HEK293 (cell line): ENCODE results near the gene SLC39A3.

Source experiments
- CTCF ChIA-PET: fragments of 350-600 bp; formaldehyde crosslinking; extraction: SDS; loops from one replicate; lab custom pipeline; 2021; ENCODE audit warnings: antibody characterized with exemption; lab: Yijun Ruan, JAX
- POLR2A ChIA-PET: fragments of 300-600 bp; formaldehyde crosslinking; extraction: SDS; loops from one replicate; lab custom pipeline; 2020; ENCODE audit warnings: antibody characterized with exemption, inconsistent platforms; lab: Yijun Ruan, JAX
- H3K27ac ChIP-seq: fragments of 200-500 bp; sonication (Bioruptor generic); 2 replicates; pipeline ENCODE4 v1.5.1; 2014; ENCODE audit warnings: low read depth, low read length, control low read depth, inconsistent platforms; ENCODE audit errors: extremely low read depth
- H3K36me3 ChIP-seq, 2 experiments: fragments of 200-500 bp in 1 of 2; sonication (Bioruptor generic) in 1 of 2; 1 replicate in 1 of 2; 2 replicates in 1 of 2; pipeline ENCODE4 v1.5.1; 2014 to 2017; ENCODE audit warnings: inconsistent platforms in 2 of 2, low read length in 2 of 2; ENCODE audit not compliant: control insufficient read depth in 2 of 2, insufficient read depth in 1 of 2
- H3K4me1 ChIP-seq: fragments of 200-500 bp; sonication (Bioruptor generic); 2 replicates; pipeline ENCODE4 v1.5.1; 2014; ENCODE audit warnings: mild to moderate bottlenecking, low read length, inconsistent platforms; ENCODE audit not compliant: control insufficient read depth, insufficient read depth
- H3K4me3 ChIP-seq: 2 replicates; pipeline ENCODE4 v1.5.1; 2011; ENCODE audit warnings: low read depth, mild to moderate bottlenecking, control low read depth, low read length, moderate library complexity
- H3K9me3 ChIP-seq: fragments of 200-500 bp; sonication (Bioruptor generic); 2 replicates; pipeline ENCODE4 v1.5.1; 2014; ENCODE audit warnings: low read depth, low read length, inconsistent platforms; ENCODE audit not compliant: control insufficient read depth, insufficient read depth
- GLIS1 ChIP-seq: fragments of 450-650 bp; formaldehyde crosslinking; IDR thresholded peaks from 2 replicates; pipeline ENCODE4 v1.5.1; 2016; ENCODE audit warnings: missing biosample characterization, missing genetic modification characterization
- ZBTB21 ChIP-seq: fragments of 450-650 bp; formaldehyde crosslinking; IDR thresholded peaks from 2 replicates; pipeline ENCODE4 v1.5.1; 2017; ENCODE audit warnings: missing biosample characterization, missing genetic modification characterization
- ZBTB7A ChIP-seq: fragments of 450-650 bp; formaldehyde crosslinking; IDR thresholded peaks from 2 replicates; pipeline ENCODE4 v1.5.1; 2016; ENCODE audit warnings: low read depth, missing biosample characterization, missing genetic modification characterization
- ZFP41 ChIP-seq: fragments of 450-650 bp; formaldehyde crosslinking; IDR thresholded peaks from 2 replicates; pipeline ENCODE4 v1.5.1; 2016; ENCODE audit warnings: missing biosample characterization, missing genetic modification characterization, borderline replicate concordance
- ZIC2 ChIP-seq: fragments of 450-650 bp; formaldehyde crosslinking; IDR thresholded peaks from 2 replicates; pipeline ENCODE4 v1.5.1; 2016; ENCODE audit warnings: missing biosample characterization, missing genetic modification characterization
- ZNF202 ChIP-seq: fragments of 450-650 bp; formaldehyde crosslinking; IDR thresholded peaks from 2 replicates; pipeline ENCODE4 v1.5.1; 2016; ENCODE audit warnings: missing biosample characterization, missing genetic modification characterization, borderline replicate concordance
- ZNF214 ChIP-seq: fragments of 450-650 bp; formaldehyde crosslinking; IDR thresholded peaks from 2 replicates; pipeline ENCODE4 v1.5.1; 2017; ENCODE audit warnings: missing biosample characterization, mild to moderate bottlenecking, missing genetic modification characterization, borderline replicate concordance
- ZNF830 ChIP-seq: fragments of 450-650 bp; IDR thresholded peaks from 2 replicates; pipeline ENCODE4 v1.5.0; 2018; ENCODE audit warnings: missing biosample characterization, missing genetic modification characterization, low read depth, mild to moderate bottlenecking, moderate library complexity
- TF ChIP-seq, protein P1 (sequence below): fragments of 450-650 bp; formaldehyde crosslinking; IDR thresholded peaks from 2 replicates; pipeline ENCODE4 v1.5.1; 2016; ENCODE audit warnings: missing biosample characterization, missing genetic modification characterization
- TF ChIP-seq, protein P2 (sequence below): fragments of 450-650 bp; formaldehyde crosslinking; IDR thresholded peaks from 2 replicates; pipeline ENCODE4 v1.5.1; 2016; ENCODE audit warnings: missing biosample characterization, missing genetic modification characterization
- TF ChIP-seq, protein P3 (sequence below): fragments of 450-650 bp; formaldehyde crosslinking; IDR thresholded peaks from 2 replicates; pipeline ENCODE4 v1.5.1; 2016; ENCODE audit warnings: missing biosample characterization, missing genetic modification characterization

SLC39A3 gene

DNA sequence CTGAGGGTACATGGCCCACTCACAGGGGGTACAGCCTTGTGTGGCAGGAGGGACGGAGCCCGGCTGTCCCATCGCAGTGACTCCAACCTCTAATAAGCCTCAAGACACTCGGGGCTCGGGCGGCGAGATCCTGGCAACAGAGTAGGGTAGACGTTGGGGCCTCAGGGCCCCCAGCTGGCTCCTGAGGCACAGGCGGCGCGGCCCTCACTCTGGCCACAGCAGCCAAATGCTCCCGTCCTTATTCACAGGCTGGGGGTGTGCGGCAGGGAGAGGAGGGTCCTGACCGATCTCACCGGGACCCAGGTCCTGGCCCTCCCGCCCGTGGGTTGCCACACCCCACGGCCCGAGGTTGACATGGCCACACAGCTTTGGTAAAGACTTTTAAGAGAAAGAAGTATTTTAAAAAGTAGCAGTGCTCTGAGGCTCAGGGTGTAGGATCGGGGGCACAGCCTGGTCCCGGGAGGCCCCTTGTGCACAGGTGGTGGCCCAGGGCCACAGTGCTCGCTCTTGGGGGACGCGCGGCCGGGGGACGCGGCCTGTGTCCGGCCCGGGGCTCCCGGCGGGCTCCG is 7.6 kb downstream of the SLC39A3 start (continued):
- no peak for TF ChIP-seq ZBTB7A (tag by site-specific recombination)
- TF ChIP-seq ZFP41 (tag by site-specific recombination): no peak
- TF ChIP-seq ZNF214: no peak

DNA sequence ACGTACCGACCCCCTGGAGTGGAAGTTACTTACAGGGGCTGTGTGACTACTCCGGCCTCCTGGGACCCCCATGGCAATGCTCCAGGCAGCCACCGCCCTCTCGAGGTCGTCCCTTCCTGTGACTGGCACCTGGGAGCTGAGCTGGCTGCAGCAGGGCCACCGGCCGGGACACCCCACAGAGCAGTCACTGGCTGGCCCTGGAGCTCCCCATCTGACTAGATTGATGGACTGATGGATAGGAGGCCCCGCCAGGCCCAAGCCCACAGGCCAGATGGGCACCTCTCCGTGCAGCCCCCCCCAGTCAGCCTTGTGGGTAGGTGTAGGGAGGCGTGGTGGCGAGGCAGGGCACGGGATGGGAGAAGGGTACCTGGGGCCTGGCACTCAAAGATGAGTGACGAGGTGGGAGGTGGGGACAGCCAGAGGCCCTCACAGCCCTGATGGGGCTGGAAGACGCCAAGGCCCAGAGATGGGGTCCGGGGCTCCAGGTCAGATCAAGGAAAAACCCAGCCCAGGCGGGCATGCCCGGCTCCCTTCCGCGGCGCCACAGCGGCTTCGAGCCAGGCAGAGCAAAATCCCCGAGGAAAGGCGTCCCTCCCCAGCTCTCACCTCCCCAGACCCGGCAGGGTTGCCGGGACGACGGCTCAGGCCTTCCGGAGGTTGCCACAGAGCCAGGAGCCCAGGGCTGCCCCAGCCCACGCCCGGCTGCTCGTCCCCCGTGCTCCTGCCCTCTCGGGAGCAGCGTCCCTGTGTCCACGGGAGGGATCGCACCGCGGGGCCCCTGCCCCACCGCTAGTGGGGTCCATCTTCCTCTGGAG is 8.4 kb downstream of the SLC39A3 start:
- Histone ChIP-seq H3K4me3 (no peak overlapping the region), H3K4me1 (no peaks in the 10 kb centered on the region), H3K27ac (no peak overlapping the region)
- no peak for TF ChIP-seq ZNF830 (tag by site-specific recombination)
- TF ChIP-seq, protein P1, sequence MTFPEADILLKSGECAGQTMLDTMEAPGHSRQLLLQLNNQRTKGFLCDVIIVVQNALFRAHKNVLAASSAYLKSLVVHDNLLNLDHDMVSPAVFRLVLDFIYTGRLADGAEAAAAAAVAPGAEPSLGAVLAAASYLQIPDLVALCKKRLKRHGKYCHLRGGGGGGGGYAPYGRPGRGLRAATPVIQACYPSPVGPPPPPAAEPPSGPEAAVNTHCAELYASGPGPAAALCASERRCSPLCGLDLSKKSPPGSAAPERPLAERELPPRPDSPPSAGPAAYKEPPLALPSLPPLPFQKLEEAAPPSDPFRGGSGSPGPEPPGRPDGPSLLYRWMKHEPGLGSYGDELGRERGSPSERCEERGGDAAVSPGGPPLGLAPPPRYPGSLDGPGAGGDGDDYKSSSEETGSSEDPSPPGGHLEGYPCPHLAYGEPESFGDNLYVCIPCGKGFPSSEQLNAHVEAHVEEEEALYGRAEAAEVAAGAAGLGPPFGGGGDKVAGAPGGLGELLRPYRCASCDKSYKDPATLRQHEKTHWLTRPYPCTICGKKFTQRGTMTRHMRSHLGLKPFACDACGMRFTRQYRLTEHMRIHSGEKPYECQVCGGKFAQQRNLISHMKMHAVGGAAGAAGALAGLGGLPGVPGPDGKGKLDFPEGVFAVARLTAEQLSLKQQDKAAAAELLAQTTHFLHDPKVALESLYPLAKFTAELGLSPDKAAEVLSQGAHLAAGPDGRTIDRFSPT (tag by site-specific recombination): peak; percentile 46; the same call in 1 of the 2 replicates
- peak; percentile 58 for TF ChIP-seq ZIC2 (tag by site-specific recombination)
- no peak for TF ChIP-seq ZBTB21 (tag by site-specific recombination)
- TF ChIP-seq GLIS1 (tag by site-specific recombination): 0 out of 2 replicates have a peak, but pooled peaks have one; percentile 4
- TF ChIP-seq, all 188 proteins: peak for 3
- H3K36me3 ChIP-seq: peaks cover 0 to 39% of the 10 kb centered on the region in 2 experiments; a peak in 1 of 3 replicates
- CTCF ChIA-PET: no interaction called here
- H3K9me3 ChIP-seq: no peaks in the 10 kb centered on the region
- POLR2A ChIA-PET: no interaction called here

DNA sequence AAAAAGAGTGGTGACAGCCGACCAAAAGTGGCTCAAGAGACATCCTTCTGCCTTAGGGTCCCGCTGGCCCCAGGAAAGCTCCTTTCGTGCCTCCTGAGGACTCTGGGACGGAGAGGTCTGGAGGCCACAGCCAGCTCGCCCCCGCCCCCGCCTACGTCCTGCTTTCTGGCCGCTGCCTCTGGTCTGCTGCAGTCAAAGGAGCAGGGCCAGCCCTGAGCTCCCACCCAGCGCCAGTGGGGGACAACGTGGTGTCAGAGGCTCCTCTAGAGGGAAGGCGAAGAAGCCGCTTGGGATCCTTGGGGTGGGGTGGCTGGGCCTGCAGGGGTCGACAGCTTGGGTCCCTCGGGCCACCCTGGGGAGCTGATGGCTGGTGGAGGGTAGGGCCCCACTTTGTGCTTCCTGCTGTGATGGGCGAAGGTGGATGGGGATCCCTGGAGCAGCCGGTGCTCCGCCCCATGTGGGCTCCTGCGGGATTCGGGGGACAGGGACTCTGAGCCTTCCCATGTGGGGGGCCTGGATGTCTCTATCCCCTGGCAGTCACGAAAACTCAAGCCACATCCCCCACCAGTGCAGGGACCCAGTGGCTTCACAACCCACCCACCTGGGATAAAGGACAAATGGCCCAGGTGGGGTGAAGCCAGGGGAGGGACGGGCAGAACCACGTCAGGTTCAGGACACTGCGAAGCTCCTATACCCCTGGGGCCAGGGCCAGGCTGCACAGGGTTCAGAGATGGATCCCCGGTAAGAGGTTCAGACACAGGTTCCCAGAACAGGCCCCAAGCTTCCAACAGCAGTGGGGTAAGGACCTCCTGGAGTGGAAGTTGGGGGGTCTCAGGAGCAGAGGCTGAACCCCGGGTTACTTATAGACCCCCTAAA is 9.6 kb downstream of the SLC39A3 start:
- no peak overlapping the region for H3K4me3 ChIP-seq
- ChIA-PET CTCF (no interaction called here), POLR2A (interaction anchor here (0.6 to 1.5 kb wide), 2 partner anchors 10 to 276 kb away, joined by 3 to 5 read pairs; no protein-coding TSS in a partner anchor)
- no peak overlapping the region for H3K27ac ChIP-seq
- peaks cover 0 to 27% of the 10 kb centered on the region in 2 experiments; a peak in 1 of 3 replicates for H3K36me3 ChIP-seq
- H3K4me1 ChIP-seq: no peaks in the 10 kb centered on the region
- TF ChIP-seq GLIS1 (tag by site-specific recombination): peak; percentile 61
- TF ChIP-seq ZNF202 (tag by site-specific recombination): no peak
- no peaks in the 10 kb centered on the region for H3K9me3 ChIP-seq

DNA sequence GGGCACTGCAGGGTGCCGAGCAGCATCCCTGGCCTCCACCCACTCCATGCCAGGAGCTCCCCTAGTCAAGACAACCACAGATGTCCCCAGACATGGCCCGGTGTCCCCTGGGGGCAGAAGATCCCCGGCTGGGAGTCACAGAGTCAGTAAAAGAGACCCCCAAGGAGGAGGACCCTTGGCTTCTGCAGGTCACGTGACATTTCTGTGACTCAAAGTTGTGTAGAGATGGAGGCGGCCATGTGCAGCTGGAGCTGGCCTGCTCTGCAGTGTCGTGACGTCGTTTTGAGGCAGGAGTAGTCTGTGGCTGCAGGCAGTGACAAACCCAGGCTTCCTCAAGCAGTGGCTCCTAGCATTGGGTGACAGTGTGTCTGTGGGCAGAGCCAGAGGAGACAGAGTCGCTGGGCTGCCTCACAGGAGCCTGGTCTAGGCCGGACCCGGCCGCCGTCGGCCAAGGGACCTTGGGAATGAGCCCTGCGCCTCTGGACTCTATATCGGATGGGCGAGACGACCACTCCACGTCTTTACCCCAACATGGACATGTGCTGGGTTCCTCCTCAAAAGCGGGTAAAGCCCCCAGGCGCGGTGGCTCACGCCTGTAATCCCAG is 10.9 kb downstream of the SLC39A3 start:
- H3K4me3 ChIP-seq: no peak overlapping the region
- no peaks in the 10 kb centered on the region for H3K4me1 ChIP-seq
- TF ChIP-seq GLIS1 (tag by site-specific recombination) (0 out of 2 replicates have a peak, but pooled peaks have one; percentile 21), ZIC2 (tag by site-specific recombination) (0 out of 2 replicates have a peak, but pooled peaks have one; percentile 10)
- TF ChIP-seq, protein P2, sequence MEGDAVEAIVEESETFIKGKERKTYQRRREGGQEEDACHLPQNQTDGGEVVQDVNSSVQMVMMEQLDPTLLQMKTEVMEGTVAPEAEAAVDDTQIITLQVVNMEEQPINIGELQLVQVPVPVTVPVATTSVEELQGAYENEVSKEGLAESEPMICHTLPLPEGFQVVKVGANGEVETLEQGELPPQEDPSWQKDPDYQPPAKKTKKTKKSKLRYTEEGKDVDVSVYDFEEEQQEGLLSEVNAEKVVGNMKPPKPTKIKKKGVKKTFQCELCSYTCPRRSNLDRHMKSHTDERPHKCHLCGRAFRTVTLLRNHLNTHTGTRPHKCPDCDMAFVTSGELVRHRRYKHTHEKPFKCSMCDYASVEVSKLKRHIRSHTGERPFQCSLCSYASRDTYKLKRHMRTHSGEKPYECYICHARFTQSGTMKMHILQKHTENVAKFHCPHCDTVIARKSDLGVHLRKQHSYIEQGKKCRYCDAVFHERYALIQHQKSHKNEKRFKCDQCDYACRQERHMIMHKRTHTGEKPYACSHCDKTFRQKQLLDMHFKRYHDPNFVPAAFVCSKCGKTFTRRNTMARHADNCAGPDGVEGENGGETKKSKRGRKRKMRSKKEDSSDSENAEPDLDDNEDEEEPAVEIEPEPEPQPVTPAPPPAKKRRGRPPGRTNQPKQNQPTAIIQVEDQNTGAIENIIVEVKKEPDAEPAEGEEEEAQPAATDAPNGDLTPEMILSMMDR (tag by site-specific recombination): no peak
- TF ChIP-seq, protein P3, sequence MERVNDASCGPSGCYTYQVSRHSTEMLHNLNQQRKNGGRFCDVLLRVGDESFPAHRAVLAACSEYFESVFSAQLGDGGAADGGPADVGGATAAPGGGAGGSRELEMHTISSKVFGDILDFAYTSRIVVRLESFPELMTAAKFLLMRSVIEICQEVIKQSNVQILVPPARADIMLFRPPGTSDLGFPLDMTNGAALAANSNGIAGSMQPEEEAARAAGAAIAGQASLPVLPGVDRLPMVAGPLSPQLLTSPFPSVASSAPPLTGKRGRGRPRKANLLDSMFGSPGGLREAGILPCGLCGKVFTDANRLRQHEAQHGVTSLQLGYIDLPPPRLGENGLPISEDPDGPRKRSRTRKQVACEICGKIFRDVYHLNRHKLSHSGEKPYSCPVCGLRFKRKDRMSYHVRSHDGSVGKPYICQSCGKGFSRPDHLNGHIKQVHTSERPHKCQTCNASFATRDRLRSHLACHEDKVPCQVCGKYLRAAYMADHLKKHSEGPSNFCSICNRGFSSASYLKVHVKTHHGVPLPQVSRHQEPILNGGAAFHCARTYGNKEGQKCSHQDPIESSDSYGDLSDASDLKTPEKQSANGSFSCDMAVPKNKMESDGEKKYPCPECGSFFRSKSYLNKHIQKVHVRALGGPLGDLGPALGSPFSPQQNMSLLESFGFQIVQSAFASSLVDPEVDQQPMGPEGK (tag by site-specific recombination): no peak
- POLR2A ChIA-PET: interaction anchor here (1.5 kb wide), 1 partner anchor 11 kb away, joined by 3 read pairs; no protein-coding TSS in a partner anchor
- CTCF ChIA-PET: interaction anchor here (1.3 to 1.4 kb wide), 2 partner anchors 21 to 80 kb away, joined by 3 to 9 read pairs; no protein-coding TSS in a partner anchor
- H3K9me3 ChIP-seq: no peaks in the 10 kb centered on the region
- H3K36me3 ChIP-seq: peaks cover 0 to 15% of the 10 kb centered on the region in 2 experiments; a peak in 1 of 3 replicates
- H3K27ac ChIP-seq: no peak overlapping the region
